Prostate gland (tissue), 2 donors: Measurements from ENCODE around the gene ZBTB14. TPM values are rescaled to one million over a fixed set of nuclear protein-coding genes. Genes with fewer than 3 reads are reported as not detected.

ENCODE experiments used
- DNase-seq: peaks from one replicate; pipeline ENCODE4 v3.0.0-alpha.2; 2019; ENCODE audit warnings: low spot score
- H3K27ac ChIP-seq, 2 donors: fragments of 200-600 bp; sonication (generic); 2 replicates each; pipeline ENCODE4 v1.5.1; 2017 to 2019
- H3K27me3 ChIP-seq: fragments of 200-600 bp; sonication (generic); replicated peaks from 2 replicates; pipeline ENCODE4 v1.5.1; 2019; ENCODE audit not compliant: insufficient read depth
- H3K36me3 ChIP-seq, 2 donors: fragments of 200-600 bp; sonication (generic); 1 replicate in 1 of 2; 2 replicates in 1 of 2; pipeline versions ENCODE4 v1.5.1 to v1.8.1; 2017 to 2019
- H3K4me1 ChIP-seq: fragments of 200-600 bp; sonication (generic); replicated peaks from 2 replicates; pipeline ENCODE4 v1.5.1; 2019
- H3K4me3 ChIP-seq, 2 donors: fragments of 200-600 bp; sonication (generic); 2 replicates each; pipeline ENCODE4 v1.5.1; 2017 to 2019
- H3K9me3 ChIP-seq: fragments of 200-600 bp; sonication (generic); 2 replicates; pipeline ENCODE4 v1.5.1; 2017
- CTCF ChIP-seq, 4 experiments: fragments of 200-600 bp in 2 of 4; fragments of 450-650 bp in 2 of 4; sonication (generic) in 2 of 4; IDR thresholded peaks; 1 replicate in 3 of 4; 2 replicates in 1 of 4; pipeline ENCODE4 v1.5.1; 2016 to 2019; ENCODE audit warnings: antibody characterized with exemption in 4 of 4, mild to moderate bottlenecking in 2 of 4, moderate library complexity in 2 of 4
- POLR2A ChIP-seq: fragments of 450-650 bp; IDR thresholded peaks from one replicate; pipeline ENCODE4 v1.6.1; 2016; ENCODE audit warnings: antibody characterized with exemption, mild to moderate bottlenecking
- POLR2AphosphoS5 ChIP-seq: sonication (generic); formaldehyde crosslinking; IDR thresholded peaks from one replicate; pipeline ENCODE4 v1.6.1; 2017; ENCODE audit warnings: antibody characterized with exemption
- WGBS: methylation state at CpG from one replicate; pipeline ENCODE4 v1.1.5; 2018; 5-methylcytosine and 5-hydroxymethylcytosine counted together
- intact Hi-C: fragments of 100-400 bp; cut with DNase I; formaldehyde crosslinking; loops from one replicate; pipeline ENCODE4 v1.14.2; 2022
- total RNA-seq, 2 donors: library from RNA; depleted of rRNA; stranded (reverse); fragments of >200 nt; gene quantifications; one replicate each; pipeline ENCODE4 v1.1.0, GENCODE V29; 2016

Gene ZBTB14
- total RNA-seq, 2 donors from 2014 or later, result 12.7 to 14.8 TPM

GRCh38 chr18:5284808-5285207 is 10.7 kb downstream of the ZBTB14 start:
- intact Hi-C loops, result no loop called here
- no peaks in the 10 kb centered on the region for H3K27me3 ChIP-seq
- DNase-seq, result no peak
- no peak overlapping the region for H3K4me3 ChIP-seq
- 84% methylated on average over 7 of the region's 7 CpGs for WGBS
- H3K36me3 ChIP-seq, result no peaks in the 10 kb centered on the region
- no peak for TF ChIP-seq POLR2AphosphoS5
- no peak for TF ChIP-seq CTCF (IDR thresholded peaks at IDR 0.05)
- no peak for TF ChIP-seq POLR2A
- H3K4me1 ChIP-seq, result no peaks in the 10 kb centered on the region
- H3K9me3 ChIP-seq, result no peaks in the 10 kb centered on the region
- no peak overlapping the region for H3K27ac ChIP-seq

GRCh38 chr18:5282770-5283169 is 12.8 kb downstream of the ZBTB14 start:
- Histone ChIP-seq H3K36me3 (no peaks in the 10 kb centered on the region), H3K4me1 (no peaks in the 10 kb centered on the region), H3K27me3 (no peaks in the 10 kb centered on the region), H3K9me3 (no peaks in the 10 kb centered on the region), H3K4me3 (no peak overlapping the region), H3K27ac (no peak overlapping the region)
- TF ChIP-seq POLR2AphosphoS5 (no peak), POLR2A (no peak), CTCF (IDR thresholded peaks at IDR 0.05) (no peak)
- intact Hi-C loops, result no loop called here
- WGBS, result 83% methylated on average over 1 of the region's 1 CpG
- no peak for DNase-seq

GRCh38 chr18:5276947-5277346 is 18.6 kb downstream of the ZBTB14 start:
- Histone ChIP-seq H3K36me3 (no peaks in the 10 kb centered on the region), H3K4me1 (no peaks in the 10 kb centered on the region), H3K4me3 (no peak overlapping the region), H3K9me3 (no peaks in the 10 kb centered on the region), H3K27me3 (no peaks in the 10 kb centered on the region), H3K27ac (no peak overlapping the region)
- DNase-seq, result no peak
- 22% methylated on average over 3 of the region's 3 CpGs for WGBS
- no peak for TF ChIP-seq POLR2AphosphoS5
- no peak for TF ChIP-seq CTCF (IDR thresholded peaks at IDR 0.05)
- no peak for TF ChIP-seq POLR2A
- intact Hi-C loops, result no loop called here

GRCh38 chr18:5275872-5276271 is 19.7 kb downstream of the ZBTB14 start:
- intact Hi-C loops, result no loop called here
- H3K4me1 ChIP-seq, result no peaks in the 10 kb centered on the region
- H3K27ac ChIP-seq, result no peak overlapping the region
- no peak for DNase-seq
- TF ChIP-seq POLR2AphosphoS5 (no peak), CTCF (IDR thresholded peaks at IDR 0.05) (no peak), POLR2A (no peak)
- no peaks in the 10 kb centered on the region for H3K9me3 ChIP-seq
- no peaks in the 10 kb centered on the region for H3K36me3 ChIP-seq
- H3K4me3 ChIP-seq, result no peak overlapping the region
- H3K27me3 ChIP-seq, result no peaks in the 10 kb centered on the region
- 16% methylated on average over 1 of the region's 1 CpG for WGBS

GRCh38 chr18:5268874-5269273 is 26.7 kb downstream of the ZBTB14 start:
- TF ChIP-seq POLR2A, result no peak
- no peak for TF ChIP-seq POLR2AphosphoS5
- TF ChIP-seq CTCF (IDR thresholded peaks at IDR 0.05), result no peak
- Histone ChIP-seq H3K27me3 (no peaks in the 10 kb centered on the region), H3K4me3 (no peak overlapping the region), H3K36me3 (no peaks in the 10 kb centered on the region), H3K9me3 (no peaks in the 10 kb centered on the region), H3K4me1 (no peaks in the 10 kb centered on the region), H3K27ac (no peak overlapping the region)
- no peak for DNase-seq
- intact Hi-C loops, result no loop called here
